IPS-18a (cell line): ENCODE data around the gene TRIM65.
A peak's percentile ranks its signal among the peaks of the same experiment; 100 is the strongest.

Experiments
- H3K27ac ChIP-seq: one replicate; pipeline ENCODE4 v1.5.1; 2013; ENCODE audit warnings: low read length
- H3K27me3 ChIP-seq: one replicate; pipeline ENCODE4 v1.6.1; 2013; ENCODE audit warnings: mild to moderate bottlenecking, low read length; ENCODE audit not compliant: control insufficient read depth, insufficient read depth
- H3K36me3 ChIP-seq: one replicate; pipeline ENCODE4 v1.6.1; 2013; ENCODE audit warnings: low read depth, low read length; ENCODE audit not compliant: control insufficient read depth
- H3K4me1 ChIP-seq: one replicate; pipeline ENCODE4 v1.6.1; 2013; ENCODE audit warnings: low read depth, low read length; ENCODE audit not compliant: control insufficient read depth
- H3K4me3 ChIP-seq: one replicate; pipeline ENCODE4 v1.5.1; 2013; ENCODE audit warnings: low read length
- H3K9ac ChIP-seq: one replicate; pipeline ENCODE4 v1.6.1; 2013; ENCODE audit warnings: mild to moderate bottlenecking, low read length, moderate library complexity
- H3K9me3 ChIP-seq: one replicate; pipeline ENCODE4 v1.6.1; 2013; ENCODE audit warnings: low read depth, low read length; ENCODE audit not compliant: control insufficient read depth

The TRIM65 gene

GRCh38 chr17:75900691-75901533 lies 4.2 kb upstream of the TRIM65 start:
- H3K9ac ChIP-seq, result no peak overlapping the region
- H3K27ac ChIP-seq, result no peak overlapping the region
- H3K27me3 ChIP-seq, result no peaks in the 10 kb centered on the region
- H3K9me3 ChIP-seq, result no peaks in the 10 kb centered on the region
- peaks cover 28% of the 10 kb centered on the region for H3K36me3 ChIP-seq
- H3K4me3 ChIP-seq, result no peak overlapping the region
- peaks cover 6% of the 10 kb centered on the region for H3K4me1 ChIP-seq

- H3K36me3 ChIP-seq, result peaks cover 28% of the 10 kb centered on the region
- no peak overlapping the region for H3K27ac ChIP-seq
- H3K4me3 ChIP-seq, result no peak overlapping the region
- H3K27me3 ChIP-seq, result no peaks in the 10 kb centered on the region
- H3K4me1 ChIP-seq, result peaks cover 9% of the 10 kb centered on the region
- H3K9me3 ChIP-seq, result no peaks in the 10 kb centered on the region
- no peak overlapping the region for H3K9ac ChIP-seq
Observed at GRCh38 chr17:75899767-75900468, 3.2 kb upstream of the TRIM65 start.

GRCh38 chr17:75899353-75899752 lies 2.6 kb upstream of the TRIM65 start:
- no peak overlapping the region for H3K27ac ChIP-seq
- no peak overlapping the region for H3K4me3 ChIP-seq
- H3K36me3 ChIP-seq, result peaks cover 28% of the 10 kb centered on the region
- no peaks in the 10 kb centered on the region for H3K27me3 ChIP-seq
- H3K4me1 ChIP-seq, result peaks cover 10% of the 10 kb centered on the region
- H3K9ac ChIP-seq, result no peak overlapping the region
- H3K9me3 ChIP-seq, result no peaks in the 10 kb centered on the region

GRCh38 chr17:75898791-75899190 lies 2.0 kb upstream of the TRIM65 start:
- H3K4me3 ChIP-seq, result no peak overlapping the region
- no peaks in the 10 kb centered on the region for H3K9me3 ChIP-seq
- no peak overlapping the region for H3K9ac ChIP-seq
- H3K4me1 ChIP-seq, result peaks cover 10% of the 10 kb centered on the region
- H3K27ac ChIP-seq, result no peak overlapping the region
- no peaks in the 10 kb centered on the region for H3K27me3 ChIP-seq
- peaks cover 28% of the 10 kb centered on the region for H3K36me3 ChIP-seq

GRCh38 chr17:75898065-75898464 lies 1.3 kb upstream of the TRIM65 start:
- no peak overlapping the region for H3K9ac ChIP-seq
- peaks cover 28% of the 10 kb centered on the region for H3K36me3 ChIP-seq
- no peaks in the 10 kb centered on the region for H3K27me3 ChIP-seq
- H3K4me1 ChIP-seq, result peaks cover 10% of the 10 kb centered on the region
- H3K27ac ChIP-seq, result no peak overlapping the region
- no peak overlapping the region for H3K4me3 ChIP-seq
- no peaks in the 10 kb centered on the region for H3K9me3 ChIP-seq

GRCh38 chr17:75897160-75898019 lies 639 bp upstream of the TRIM65 start:
- Histone ChIP-seq H3K4me3 (peak overlapping the region; percentile 61), H3K4me1 (peaks cover 10% of the 10 kb centered on the region), H3K9ac (peak overlapping the region; percentile 32), H3K27me3 (no peaks in the 10 kb centered on the region), H3K36me3 (peaks cover 31% of the 10 kb centered on the region), H3K9me3 (no peaks in the 10 kb centered on the region), H3K27ac (no peak overlapping the region)

- H3K9me3 ChIP-seq, result no peaks in the 10 kb centered on the region
- peak overlapping the region; percentile 61 for H3K4me3 ChIP-seq
- peak overlapping the region; percentile 81 for H3K9ac ChIP-seq
- H3K36me3 ChIP-seq, result peaks cover 35% of the 10 kb centered on the region
- peaks cover 10% of the 10 kb centered on the region for H3K4me1 ChIP-seq
- H3K27me3 ChIP-seq, result no peaks in the 10 kb centered on the region
- H3K27ac ChIP-seq, result no peak overlapping the region
Observed at GRCh38 chr17:75895370-75896155, 1.2 kb downstream of the TRIM65 start.

- H3K9ac ChIP-seq, result no peak overlapping the region
Observed at GRCh38 chr17:75894049-75894733, 2.6 kb downstream of the TRIM65 start.

GRCh38 chr17:75893305-75894048 lies 3.3 kb downstream of the TRIM65 start:
- no peak overlapping the region for H3K9ac ChIP-seq
- H3K27me3 ChIP-seq, result no peaks in the 10 kb centered on the region
- H3K9me3 ChIP-seq, result no peaks in the 10 kb centered on the region
- peaks cover 10% of the 10 kb centered on the region for H3K4me1 ChIP-seq
- no peak overlapping the region for H3K27ac ChIP-seq
- H3K36me3 ChIP-seq, result peaks cover 32% of the 10 kb centered on the region
- no peak overlapping the region for H3K4me3 ChIP-seq

More at GRCh38 chr17:75894049-75894733, 2.6 kb downstream of the TRIM65 start:
- peaks cover 10% of the 10 kb centered on the region for H3K4me1 ChIP-seq
- no peaks in the 10 kb centered on the region for H3K9me3 ChIP-seq
- H3K27ac ChIP-seq, result no peak overlapping the region
- H3K27me3 ChIP-seq, result no peaks in the 10 kb centered on the region
- no peak overlapping the region for H3K4me3 ChIP-seq
- H3K36me3 ChIP-seq, result peaks cover 36% of the 10 kb centered on the region
